HG02970 (cell line): ENCODE results near the gene COX7A1.

Source experiments
- ATAC-seq: cut with Tn5 transposase; IDR thresholded peaks from one replicate; pipeline ENCODE4 v1.9.1; 2021; ENCODE audit warnings: mild to moderate bottlenecking, moderate library complexity, moderate number of reproducible peaks; ENCODE audit not compliant: unreplicated experiment, low FRiP score

Gene COX7A1

DNA sequence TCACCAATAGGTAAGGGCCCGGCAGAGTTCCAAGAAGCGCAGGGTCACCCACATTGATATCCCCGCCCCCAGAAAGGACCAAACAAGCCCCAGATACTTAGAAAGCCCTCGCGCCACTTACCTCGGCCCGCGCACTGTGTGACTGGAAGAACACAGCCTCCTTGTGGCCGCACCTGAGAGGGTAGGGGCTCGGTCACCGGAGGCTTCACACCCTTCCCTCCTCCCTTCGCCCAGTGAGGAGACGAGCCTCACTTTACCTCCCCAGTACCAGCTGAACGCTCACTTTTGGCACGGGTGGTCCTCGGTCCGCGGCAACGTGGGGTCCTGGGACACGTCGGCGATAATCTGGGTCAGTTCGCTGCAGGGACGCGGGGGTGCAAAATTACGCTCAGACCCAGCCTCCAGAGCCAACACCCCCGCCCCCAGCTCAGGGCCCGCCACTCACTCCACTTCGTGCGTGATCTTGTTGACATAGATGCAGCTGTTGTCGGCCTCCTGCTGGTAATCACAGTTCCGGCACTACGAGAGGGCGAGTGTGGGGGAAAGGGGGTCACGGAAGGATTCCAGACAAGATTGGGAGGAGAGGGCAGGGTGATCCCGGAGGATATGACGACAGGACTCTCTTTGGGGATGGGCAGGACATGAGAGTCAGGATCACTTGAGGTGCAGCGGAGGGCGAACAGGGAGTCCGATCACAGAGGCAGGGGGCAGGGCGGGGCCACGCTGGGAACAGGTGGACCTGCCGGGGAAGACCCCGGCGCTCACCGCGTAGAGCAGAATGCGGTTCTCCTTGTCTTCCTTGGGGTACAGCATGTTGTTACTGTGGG, 38.1 kb downstream of the COX7A1 start:
- ATAC-seq = no peak

DNA sequence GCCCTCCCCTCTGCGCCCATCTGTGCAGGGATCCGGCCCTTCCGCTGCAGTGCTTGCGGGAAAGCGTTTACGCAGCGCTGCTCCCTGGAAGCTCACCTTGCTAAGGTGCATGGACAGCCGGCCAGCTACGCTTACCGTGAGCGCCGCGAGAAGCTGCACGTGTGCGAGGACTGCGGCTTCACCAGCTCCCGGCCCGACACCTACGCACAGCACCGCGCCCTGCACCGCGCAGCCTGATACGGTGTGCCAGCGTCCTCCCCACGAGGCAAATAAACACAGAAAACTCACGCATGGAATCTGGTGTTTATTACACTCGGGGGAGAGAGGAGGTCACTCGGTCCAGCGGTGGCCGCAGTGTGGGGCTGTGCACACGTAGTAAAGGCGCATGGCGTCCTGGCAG, 38.8 kb downstream of the COX7A1 start:
- ATAC-seq = no peak

DNA sequence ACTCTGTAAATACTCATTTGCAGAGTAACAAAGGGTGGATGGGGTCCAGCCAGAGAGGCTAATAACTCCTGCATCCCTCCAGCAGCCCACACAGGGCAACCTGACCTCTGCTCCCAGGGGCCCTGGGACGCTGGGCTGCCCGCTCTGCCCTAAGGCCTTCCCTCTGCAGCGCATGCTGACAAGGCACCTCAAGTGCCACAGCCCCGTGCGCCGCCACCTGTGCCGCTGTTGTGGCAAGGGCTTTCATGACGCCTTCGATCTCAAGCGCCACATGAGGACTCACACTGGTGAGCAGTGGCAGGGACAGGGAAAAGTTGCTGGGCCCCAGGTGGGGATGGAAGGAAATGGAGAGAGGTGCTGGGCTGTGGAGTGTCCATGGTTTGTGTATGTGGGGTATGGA, 39.6 kb downstream of the COX7A1 start:
- no peak for ATAC-seq

DNA sequence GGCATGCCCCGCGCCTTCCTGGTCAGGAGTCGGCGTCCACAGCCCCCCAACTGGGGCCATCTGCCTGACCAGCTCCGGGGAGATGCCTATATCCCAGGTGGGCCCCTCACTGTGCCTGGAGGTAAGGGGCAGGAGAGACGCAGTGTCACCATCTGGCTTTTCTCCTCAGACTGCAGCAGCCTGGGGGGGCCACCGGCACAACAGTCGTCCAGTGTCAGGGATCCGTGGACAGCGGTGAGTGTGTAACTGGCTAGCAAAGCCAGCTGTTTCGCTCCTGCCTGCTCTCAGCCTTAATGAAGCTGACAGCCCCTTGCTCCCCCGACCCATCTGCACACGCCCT, 41.1 kb downstream of the COX7A1 start:
- no peak for ATAC-seq

DNA sequence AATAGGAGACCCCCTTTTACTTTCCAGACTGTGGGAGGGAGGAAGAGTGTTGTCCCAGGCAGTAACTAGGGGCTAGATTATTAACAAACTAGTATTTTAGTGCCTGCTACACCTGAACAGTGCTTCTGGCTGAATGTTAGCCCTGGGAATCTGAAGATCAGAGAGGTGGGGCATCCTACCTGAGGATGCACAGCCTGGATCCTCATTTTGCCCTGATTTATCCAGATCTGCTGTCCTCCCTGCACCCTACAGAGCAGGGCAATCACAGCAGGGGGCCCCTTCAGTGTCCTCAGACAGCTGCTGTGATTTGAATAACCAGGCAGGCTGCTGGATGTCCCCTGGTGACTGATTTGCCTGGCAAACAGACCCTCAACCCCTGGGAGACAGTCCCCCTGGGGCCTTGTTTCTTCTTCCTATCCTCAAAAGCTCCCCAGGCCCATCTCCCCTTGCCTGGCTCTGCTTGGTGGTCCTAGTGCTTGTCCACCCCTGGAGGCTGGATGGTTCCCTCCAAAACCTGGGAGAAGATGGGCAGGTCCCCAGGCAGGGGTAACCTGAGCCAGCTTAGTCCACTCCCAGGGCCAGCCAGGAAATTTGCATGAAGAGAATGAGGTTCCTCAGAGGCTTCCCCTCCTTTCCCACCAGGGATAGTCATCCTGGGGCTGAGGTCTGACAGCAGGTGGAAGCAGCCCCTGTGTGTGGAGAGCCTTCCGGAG, 41.6 kb downstream of the COX7A1 start, which contains the start of gene OVOL3:
TSS of gene OVOL3 (plus strand) at position 657 of the 713 bp plus-strand sequence. CDS start 60 bp downstream, outside the sequence.
- ATAC-seq = no peak

DNA sequence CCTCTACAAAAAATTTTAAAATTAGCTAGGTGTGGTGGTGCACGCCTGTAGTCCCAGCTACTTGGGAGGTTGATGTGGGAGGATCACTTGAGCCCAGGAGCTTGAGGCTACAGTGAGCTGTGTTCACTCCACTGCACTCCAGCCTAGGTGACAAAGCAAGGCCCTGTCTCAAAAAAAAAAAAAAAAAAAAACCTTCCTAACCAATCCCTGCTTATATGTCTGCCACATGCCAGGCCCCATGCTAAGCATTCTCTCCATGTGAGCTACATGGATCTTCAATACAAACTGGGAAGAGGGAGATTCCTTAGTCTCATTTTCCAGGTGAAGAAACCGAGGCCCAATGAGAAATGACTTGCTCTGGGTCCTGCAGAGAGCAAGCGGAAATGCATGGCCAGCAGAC, 43.6 kb downstream of the COX7A1 start:
- no peak for ATAC-seq

DNA sequence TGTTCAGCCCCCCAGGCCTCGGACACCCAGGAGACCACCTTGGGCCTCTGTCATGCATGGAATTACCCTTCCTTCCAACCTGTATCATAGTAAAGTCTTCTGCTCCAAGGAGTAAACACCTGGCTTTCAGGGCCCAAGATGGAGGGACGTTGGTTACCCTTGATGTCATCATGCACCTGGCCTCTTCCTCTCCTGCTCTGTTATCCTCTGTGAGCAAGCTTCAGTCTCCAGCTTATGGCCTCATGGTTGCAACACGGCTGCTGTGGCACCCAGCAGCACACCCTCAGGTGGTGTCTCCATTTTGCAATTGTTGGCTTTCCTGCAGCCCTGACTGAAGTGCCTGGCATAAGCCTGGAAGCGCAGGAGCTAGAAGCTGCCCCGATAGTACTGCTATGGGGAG, 45.3 kb downstream of the COX7A1 start:
- no peak for ATAC-seq

DNA sequence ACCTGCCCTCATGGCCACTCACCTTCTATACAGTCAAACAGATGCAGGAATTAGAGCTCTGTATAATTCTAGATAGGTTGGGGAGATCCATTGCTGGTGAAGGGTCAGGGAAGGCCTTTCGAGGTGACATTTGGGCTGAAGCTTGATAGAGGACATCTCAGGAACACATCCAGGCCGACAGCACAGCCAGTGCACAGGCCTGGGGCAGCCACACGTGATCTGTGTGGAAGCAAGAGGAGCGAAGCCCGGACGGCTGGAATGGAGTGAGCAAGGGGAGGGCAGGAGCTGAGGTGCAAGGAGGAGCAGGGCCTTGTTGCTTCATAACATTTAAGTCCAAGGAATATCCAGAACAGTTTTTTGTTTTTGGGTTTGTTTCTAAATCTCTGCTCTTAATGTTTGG, 45.8 kb downstream of the COX7A1 start:
- no peak for ATAC-seq

DNA sequence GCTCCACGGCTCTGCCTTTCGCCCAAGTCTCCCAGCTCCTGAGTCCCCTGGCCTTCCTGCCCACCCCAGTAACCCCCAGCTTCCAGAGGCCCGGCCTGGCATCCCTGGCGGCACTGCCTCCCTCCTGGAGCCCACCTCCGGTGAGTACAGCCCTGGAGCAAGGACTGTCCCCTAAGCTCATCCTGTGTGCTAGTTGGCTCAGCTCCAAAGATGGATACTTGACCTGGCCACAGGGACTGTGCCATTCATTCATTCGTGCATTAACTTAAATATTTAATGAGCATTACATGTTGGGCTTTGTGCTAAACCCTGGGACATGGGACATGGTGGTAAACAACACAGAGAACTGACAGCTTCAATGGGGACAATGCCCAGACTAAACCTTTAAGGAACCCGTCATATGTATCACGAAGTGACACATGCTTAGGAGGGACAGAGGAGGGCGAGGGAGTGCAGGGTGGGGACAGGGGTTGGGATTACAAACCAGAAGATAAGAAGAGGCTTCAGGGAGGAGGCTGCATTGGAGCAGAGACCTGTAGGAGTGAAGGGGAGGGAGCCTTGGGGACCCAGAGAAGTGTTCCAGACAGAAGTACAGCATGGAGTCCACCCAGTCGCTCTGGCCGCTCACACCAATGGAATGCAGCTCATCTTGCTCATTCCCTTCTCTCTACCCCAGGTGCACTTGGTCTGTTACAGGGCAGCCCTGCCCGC, 48.2 kb downstream of the COX7A1 start:
- ATAC-seq = no peak

DNA sequence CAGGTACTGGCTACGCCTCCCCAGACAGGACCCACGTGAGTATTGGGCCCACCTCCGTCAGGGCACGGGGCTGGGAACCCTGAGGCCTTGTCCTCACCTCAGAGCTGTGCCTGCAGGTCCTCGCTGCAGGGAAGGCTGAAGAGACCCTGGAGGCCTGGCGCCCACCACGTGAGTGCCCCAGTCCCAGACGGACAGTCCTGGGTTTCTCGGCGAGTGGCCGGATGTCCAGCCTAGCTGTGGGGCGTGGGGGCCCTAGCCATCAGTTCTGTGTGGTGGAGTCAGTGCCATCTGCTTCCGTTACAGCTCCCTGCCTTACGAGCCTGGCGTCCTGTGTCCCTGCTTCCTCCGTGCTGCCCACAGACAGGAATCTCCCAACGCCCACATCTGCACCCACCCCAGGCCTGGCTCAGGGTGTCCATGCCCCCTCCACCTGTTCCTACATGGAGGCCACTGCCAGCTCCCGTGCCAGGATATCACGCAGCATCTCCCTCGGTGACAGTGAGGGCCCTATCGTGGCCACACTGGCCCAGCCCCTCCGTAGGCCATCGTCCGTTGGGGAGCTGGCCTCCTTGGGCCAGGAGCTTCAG, 49.1 kb downstream of the COX7A1 start:
- ATAC-seq = no peak

DNA sequence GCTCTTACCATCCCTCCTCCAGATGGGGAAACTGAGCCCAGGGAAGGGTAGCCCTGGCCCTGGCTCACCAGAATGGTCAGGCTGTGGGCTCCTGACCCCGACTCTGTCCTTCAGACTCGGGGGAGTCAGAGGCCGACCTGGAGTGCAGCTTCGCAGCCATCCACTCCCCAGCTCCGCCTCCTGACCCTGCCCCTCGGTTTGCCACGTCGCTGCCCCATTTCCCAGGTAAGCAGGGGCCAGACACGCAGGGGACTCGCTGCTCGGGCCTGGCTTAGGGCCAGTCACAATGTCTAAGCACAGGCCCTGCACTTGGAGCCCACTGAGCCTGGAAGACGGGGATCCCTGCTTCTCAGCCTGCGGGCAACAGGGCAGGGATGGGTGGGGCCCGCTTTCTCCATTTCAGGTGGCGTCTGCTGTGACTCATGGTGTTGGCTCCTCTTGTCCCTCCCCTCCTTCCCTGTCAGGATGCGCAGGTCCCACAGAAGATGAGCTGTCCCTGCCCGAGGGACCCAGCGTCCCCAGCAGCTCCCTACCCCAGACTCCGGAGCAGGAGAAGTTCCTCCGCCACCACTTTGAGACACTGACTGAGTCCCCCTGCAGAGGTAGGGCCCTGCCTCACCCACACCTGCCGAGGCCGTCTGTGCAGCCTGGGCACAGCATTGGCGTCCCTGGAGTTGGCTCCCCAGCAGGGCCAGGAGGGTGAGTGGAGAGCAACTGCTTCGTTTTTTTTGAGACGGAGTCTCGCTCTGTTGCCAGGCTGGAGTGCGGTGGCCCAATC, 50.5 kb downstream of the COX7A1 start:
- no peak for ATAC-seq
